Measurements from ENCODE around the gene KHK. TPM values are rescaled to one million over a fixed set of nuclear protein-coding genes. Genes with fewer than 3 reads are reported as not detected.

The KHK gene
- total RNA-seq, 1 experiment from 2014 or later = 1.5 TPM

DNA sequence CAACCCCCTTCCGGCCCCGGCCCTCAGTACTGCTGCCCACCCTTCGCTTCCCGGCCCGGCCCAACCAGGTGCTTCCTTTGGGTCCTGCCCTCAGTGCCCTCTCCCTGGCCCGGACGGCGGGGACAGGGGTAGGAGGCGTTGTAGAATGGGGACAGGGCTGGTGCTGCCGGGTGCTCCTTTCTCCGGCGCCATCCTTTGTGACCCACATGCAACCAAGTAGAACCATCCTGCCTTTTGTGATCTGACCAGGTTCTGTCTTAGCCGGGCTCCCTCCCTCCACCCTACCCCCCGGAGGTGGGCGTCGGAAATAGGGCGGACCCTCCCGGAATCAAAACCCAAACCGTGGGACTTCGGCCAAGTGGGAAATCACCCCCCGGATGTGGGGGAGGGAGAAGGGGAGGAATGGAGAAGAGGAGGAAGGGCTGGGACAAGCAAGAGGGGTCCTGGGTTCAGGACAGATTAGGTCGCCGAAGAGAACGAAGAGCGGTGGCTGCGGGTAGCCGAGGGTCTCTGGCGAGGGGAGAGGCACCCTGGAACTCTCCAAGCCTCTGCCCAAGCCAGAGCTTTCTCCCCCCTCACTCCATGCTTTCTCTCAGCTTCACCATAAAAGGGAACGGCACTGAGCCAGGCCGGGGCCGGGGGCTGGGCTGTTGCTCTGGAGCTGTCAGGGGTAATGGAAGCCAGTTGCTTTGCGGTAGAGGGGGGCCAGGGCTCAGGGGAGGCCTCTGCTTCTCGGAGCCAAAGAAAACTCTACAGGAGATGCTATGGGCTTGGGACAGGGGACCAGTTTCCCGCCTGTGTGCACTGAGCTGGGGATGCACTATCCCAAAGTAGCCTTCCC, 14.4 kb upstream of the KHK start:
- peak overlapping the region; percentile 82 to 98 for H3K4me3 ChIP-seq (ENCODE audit: low read depth in 2 of 2, low read length in 2 of 2)
- TF ChIP-seq, protein P1, sequence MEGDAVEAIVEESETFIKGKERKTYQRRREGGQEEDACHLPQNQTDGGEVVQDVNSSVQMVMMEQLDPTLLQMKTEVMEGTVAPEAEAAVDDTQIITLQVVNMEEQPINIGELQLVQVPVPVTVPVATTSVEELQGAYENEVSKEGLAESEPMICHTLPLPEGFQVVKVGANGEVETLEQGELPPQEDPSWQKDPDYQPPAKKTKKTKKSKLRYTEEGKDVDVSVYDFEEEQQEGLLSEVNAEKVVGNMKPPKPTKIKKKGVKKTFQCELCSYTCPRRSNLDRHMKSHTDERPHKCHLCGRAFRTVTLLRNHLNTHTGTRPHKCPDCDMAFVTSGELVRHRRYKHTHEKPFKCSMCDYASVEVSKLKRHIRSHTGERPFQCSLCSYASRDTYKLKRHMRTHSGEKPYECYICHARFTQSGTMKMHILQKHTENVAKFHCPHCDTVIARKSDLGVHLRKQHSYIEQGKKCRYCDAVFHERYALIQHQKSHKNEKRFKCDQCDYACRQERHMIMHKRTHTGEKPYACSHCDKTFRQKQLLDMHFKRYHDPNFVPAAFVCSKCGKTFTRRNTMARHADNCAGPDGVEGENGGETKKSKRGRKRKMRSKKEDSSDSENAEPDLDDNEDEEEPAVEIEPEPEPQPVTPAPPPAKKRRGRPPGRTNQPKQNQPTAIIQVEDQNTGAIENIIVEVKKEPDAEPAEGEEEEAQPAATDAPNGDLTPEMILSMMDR (IDR thresholded peaks at IDR 0.05) = no peak
- peak overlapping the region; percentile 70 for H3K27ac ChIP-seq (ENCODE audit: low read length)
- DNase-seq (ENCODE audit: low read depth, low spot score) = no peak
- H3K36me3 ChIP-seq (ENCODE audit: control insufficient read depth, insufficient read depth, low read length) = no peaks in the 10 kb centered on the region
- intact Hi-C loops (cut with micrococcal nuclease; ENCODE audit: unreplicated experiment) (no loop called here), in situ Hi-C loops (cut with HindIII; ENCODE audit: low pct_unique_long_range_greater_than_20kb, low sequenced_read_pairs) (no loop called here)
- POLR2A ChIA-PET = interaction anchor here (0.5 to 1.8 kb wide), 2 partner anchors 22 to 154 kb away, joined by 6 to 16 read pairs; no protein-coding TSS in a partner anchor
- no peaks in the 10 kb centered on the region for H3K9me3 ChIP-seq (ENCODE audit: control insufficient read depth, insufficient read depth, low read depth, low read length)
- H3K27me3 ChIP-seq (ENCODE audit: control insufficient read depth, insufficient read depth, low read length) = no peaks in the 10 kb centered on the region
- peaks cover 15% of the 10 kb centered on the region for H3K4me1 ChIP-seq (ENCODE audit: control insufficient read depth, insufficient read depth, low read length)
- BruUV-seq (replicated peaks) = no TSS peak
- CTCF ChIA-PET = interaction anchor here (0.8 kb wide), 1 partner anchor 9 kb away, joined by 6 read pairs; no protein-coding TSS in a partner anchor
- peak; percentile 75 for ATAC-seq

DNA sequence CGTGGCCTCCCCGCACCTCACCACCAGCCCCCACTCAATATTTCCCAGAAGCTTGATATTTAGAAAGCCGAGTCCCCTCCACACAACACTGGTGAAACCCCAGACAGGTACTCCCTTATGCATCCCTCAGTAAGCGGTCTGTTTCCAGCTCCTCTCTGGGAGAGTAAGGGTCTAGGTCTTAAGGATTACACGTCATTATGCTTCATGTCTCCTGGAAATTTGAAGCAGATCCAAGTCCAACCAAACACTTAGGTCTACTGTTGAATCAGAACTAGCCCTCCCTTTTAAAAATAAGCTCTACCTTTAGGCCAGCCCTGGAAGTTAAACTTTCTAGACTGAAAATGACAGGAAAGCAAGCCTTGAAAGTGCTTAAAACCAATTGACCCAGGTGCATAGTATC, 13.7 kb upstream of the KHK start:
- DNase-seq (ENCODE audit: low read depth, low spot score) (no peak), ATAC-seq (no peak)
- CTCF ChIA-PET = no interaction called here
- Histone ChIP-seq H3K36me3 (ENCODE audit: control insufficient read depth, insufficient read depth, low read length) (no peaks in the 10 kb centered on the region), H3K27ac (ENCODE audit: low read length) (no peak overlapping the region), H3K27me3 (ENCODE audit: control insufficient read depth, insufficient read depth, low read length) (no peaks in the 10 kb centered on the region), H3K9me3 (ENCODE audit: control insufficient read depth, insufficient read depth, low read depth, low read length) (no peaks in the 10 kb centered on the region), H3K4me1 (ENCODE audit: control insufficient read depth, insufficient read depth, low read length) (peaks cover 15% of the 10 kb centered on the region), H3K4me3 (ENCODE audit: low read depth in 2 of 2, low read length in 2 of 2) (no peak overlapping the region)
- in situ Hi-C loops (cut with HindIII; ENCODE audit: low pct_unique_long_range_greater_than_20kb, low sequenced_read_pairs) (no loop called here), intact Hi-C loops (cut with micrococcal nuclease; ENCODE audit: unreplicated experiment) (no loop called here)
- BruUV-seq (replicated peaks) = no TSS peak
- TF ChIP-seq, protein P2, sequence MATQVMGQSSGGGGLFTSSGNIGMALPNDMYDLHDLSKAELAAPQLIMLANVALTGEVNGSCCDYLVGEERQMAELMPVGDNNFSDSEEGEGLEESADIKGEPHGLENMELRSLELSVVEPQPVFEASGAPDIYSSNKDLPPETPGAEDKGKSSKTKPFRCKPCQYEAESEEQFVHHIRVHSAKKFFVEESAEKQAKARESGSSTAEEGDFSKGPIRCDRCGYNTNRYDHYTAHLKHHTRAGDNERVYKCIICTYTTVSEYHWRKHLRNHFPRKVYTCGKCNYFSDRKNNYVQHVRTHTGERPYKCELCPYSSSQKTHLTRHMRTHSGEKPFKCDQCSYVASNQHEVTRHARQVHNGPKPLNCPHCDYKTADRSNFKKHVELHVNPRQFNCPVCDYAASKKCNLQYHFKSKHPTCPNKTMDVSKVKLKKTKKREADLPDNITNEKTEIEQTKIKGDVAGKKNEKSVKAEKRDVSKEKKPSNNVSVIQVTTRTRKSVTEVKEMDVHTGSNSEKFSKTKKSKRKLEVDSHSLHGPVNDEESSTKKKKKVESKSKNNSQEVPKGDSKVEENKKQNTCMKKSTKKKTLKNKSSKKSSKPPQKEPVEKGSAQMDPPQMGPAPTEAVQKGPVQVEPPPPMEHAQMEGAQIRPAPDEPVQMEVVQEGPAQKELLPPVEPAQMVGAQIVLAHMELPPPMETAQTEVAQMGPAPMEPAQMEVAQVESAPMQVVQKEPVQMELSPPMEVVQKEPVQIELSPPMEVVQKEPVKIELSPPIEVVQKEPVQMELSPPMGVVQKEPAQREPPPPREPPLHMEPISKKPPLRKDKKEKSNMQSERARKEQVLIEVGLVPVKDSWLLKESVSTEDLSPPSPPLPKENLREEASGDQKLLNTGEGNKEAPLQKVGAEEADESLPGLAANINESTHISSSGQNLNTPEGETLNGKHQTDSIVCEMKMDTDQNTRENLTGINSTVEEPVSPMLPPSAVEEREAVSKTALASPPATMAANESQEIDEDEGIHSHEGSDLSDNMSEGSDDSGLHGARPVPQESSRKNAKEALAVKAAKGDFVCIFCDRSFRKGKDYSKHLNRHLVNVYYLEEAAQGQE (IDR thresholded peaks at IDR 0.05; ENCODE audit: insufficient read depth in 1 of 2, low read depth in 2 of 2, low read length in 1 of 2) = no peak
- TF ChIP-seq, protein P1 (IDR thresholded peaks at IDR 0.05) = no peak
- TF ChIP-seq POLR2AphosphoS5 (IDR thresholded peaks at IDR 0.05; ENCODE audit: low read depth, low read length) (no peak), TCF7L2 (IDR thresholded peaks at IDR 0.05; ENCODE audit: low read depth, low read length) (no peak)
- POLR2A ChIA-PET = interaction anchor here (0.7 kb wide), 1 partner anchor 107 kb away, joined by 3 read pairs; no protein-coding TSS in a partner anchor

Measured in Panc1 (cell line).